ENCODE measurements around the gene THRAP3. TPM values are rescaled to one million over a fixed set of nuclear protein-coding genes. Genes with fewer than 3 reads are reported as not detected.

Gene THRAP3
- total and polyA plus RNA-seq, 9 of the 15 experiments (the other 6 are each of a cell fraction or from before 2014, with no cell fraction given): 66.2 to 135 (median 113) TPM

GRCh38 chr1:36217670-36218069, 6.6 kb upstream of the THRAP3 start:
- ATAC-seq: peak; percentile 49; the same call in 1 of the 3 replicates
- Histone ChIP-seq H4K20me1 (replicated peaks; ENCODE audit: control insufficient read depth, insufficient read depth, low read length) (no peaks in the 10 kb centered on the region), H3K79me2 (ENCODE audit: control insufficient read depth, insufficient read depth, low read length) (no peaks in the 10 kb centered on the region), H3K4me1 (replicated peaks in 1 of 2; ENCODE audit: control insufficient read depth in 2 of 2, insufficient read depth in 2 of 2, low read length in 2 of 2) (peaks cover 8 to 11% of the 10 kb centered on the region in 2 experiments), H3K36me3 (ENCODE audit: control insufficient read depth, insufficient read depth, low read length) (no peaks in the 10 kb centered on the region), H3K27ac (ENCODE audit: extremely low read depth, low read depth, low read length) (no peak overlapping the region), H3K9me3 (replicated peaks; ENCODE audit: control insufficient read depth, insufficient read depth, low read depth, low read length) (no peaks in the 10 kb centered on the region), H3K4me2 (ENCODE audit: insufficient read depth, low read length) (no peak overlapping the region), H3K27me3 (ENCODE audit: control insufficient read depth in 2 of 2, insufficient read depth in 2 of 2, low read length in 2 of 2) (no peaks in the 10 kb centered on the region), H3K4me3 (no peak overlapping the region), H3K9me1 (ENCODE audit: control insufficient read depth, insufficient read depth, low read length) (no peaks in the 10 kb centered on the region), H2AFZ (ENCODE audit: low read depth, low read length) (peak overlapping the region; percentile 71; the same call in 1 of the 2 replicates), H3K9ac (ENCODE audit: insufficient read depth in 1 of 2, low read depth in 2 of 2, low read length in 2 of 2) (no peak overlapping the region)
- ChIA-PET CTCF (ENCODE audit: low intra/inter-chr PET ratio) (no interaction called here), POLR2A (interaction anchor here (0.7 kb wide), 1 partner anchor 811 kb away, joined by 3 read pairs; no protein-coding TSS in a partner anchor)
- no TSS peak for BruUV-seq (replicated peaks)
- FAIRE-seq: no peak
- intact Hi-C loops (cut with micrococcal nuclease): loop anchor here (2.0 kb wide), 1 partner anchor 67 kb away; no protein-coding TSS in a partner anchor
- peak in 1 of 4 experiments; percentile 23 for DNase-seq (ENCODE audit: extremely low read depth in 1 of 4, low spot score in 3 of 4)
- WGBS (ENCODE audit: insufficient coverage, low coverage, missing lambda C conversion rate): 48% methylated on average over 2 of the region's 2 CpGs
- in situ Hi-C loops (cut with MboI): no loop called here
- no peak for TF ChIP-seq IRF9 (tag; IDR thresholded peaks at IDR 0.05)
- no peak for TF ChIP-seq MCM2 (IDR thresholded peaks at IDR 0.05; ENCODE audit: low read depth)
- no peak for TF ChIP-seq SRSF9 (IDR thresholded peaks at IDR 0.05; ENCODE audit: borderline replicate concordance, low read depth, low read length)
- TF ChIP-seq SNRNP70 (optimal IDR thresholded peaks at IDR 0.05; ENCODE audit: low read depth, low read length): no peak
- TF ChIP-seq ZNF41 (CRISPR knock-in tag; conservative IDR thresholded peaks at IDR 0.05): no peak
- no peak for TF ChIP-seq ARID3A (IDR thresholded peaks at IDR 0.05; ENCODE audit: borderline replicate concordance, low read depth, low read length)
- TF ChIP-seq, protein P1, sequence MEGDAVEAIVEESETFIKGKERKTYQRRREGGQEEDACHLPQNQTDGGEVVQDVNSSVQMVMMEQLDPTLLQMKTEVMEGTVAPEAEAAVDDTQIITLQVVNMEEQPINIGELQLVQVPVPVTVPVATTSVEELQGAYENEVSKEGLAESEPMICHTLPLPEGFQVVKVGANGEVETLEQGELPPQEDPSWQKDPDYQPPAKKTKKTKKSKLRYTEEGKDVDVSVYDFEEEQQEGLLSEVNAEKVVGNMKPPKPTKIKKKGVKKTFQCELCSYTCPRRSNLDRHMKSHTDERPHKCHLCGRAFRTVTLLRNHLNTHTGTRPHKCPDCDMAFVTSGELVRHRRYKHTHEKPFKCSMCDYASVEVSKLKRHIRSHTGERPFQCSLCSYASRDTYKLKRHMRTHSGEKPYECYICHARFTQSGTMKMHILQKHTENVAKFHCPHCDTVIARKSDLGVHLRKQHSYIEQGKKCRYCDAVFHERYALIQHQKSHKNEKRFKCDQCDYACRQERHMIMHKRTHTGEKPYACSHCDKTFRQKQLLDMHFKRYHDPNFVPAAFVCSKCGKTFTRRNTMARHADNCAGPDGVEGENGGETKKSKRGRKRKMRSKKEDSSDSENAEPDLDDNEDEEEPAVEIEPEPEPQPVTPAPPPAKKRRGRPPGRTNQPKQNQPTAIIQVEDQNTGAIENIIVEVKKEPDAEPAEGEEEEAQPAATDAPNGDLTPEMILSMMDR (IDR thresholded peaks at IDR 0.05 in 2 of 3, conservative IDR thresholded peaks at IDR 0.05 in 1 of 3; ENCODE audit: insufficient read depth in 2 of 3, low read depth in 1 of 3, low read length in 3 of 3): peak in 1 of 3 experiments; percentile 44; a peak in 2 of 6 replicates
- TF ChIP-seq ZNF584 (CRISPR knock-in tag; IDR thresholded peaks at IDR 0.05; ENCODE audit: low read depth): no peak
- no peak for TF ChIP-seq CREBBP (IDR thresholded peaks at IDR 0.05; ENCODE audit: low read depth, low read length)
- no peak for TF ChIP-seq ATF2 (CRISPR knock-in tag; IDR thresholded peaks at IDR 0.05)
- TF ChIP-seq POLR3A (IDR thresholded peaks at IDR 0.05; ENCODE audit: borderline replicate concordance, extremely low read depth, insufficient read depth, insufficient read length): no peak
- TF ChIP-seq E4F1 (CRISPR knock-in tag; IDR thresholded peaks at IDR 0.05; ENCODE audit: borderline replicate concordance): no peak
- no peak for TF ChIP-seq ZNF347 (CRISPR knock-in tag; IDR thresholded peaks at IDR 0.05; ENCODE audit: low read depth)

All from K562 (cell line).